Liver (tissue), 9 donors: Measurements from ENCODE around the gene HSD11B1L. TPM values are rescaled to one million over a fixed set of nuclear protein-coding genes. Genes with fewer than 3 reads are reported as not detected.

ENCODE experiments used
- DNase-seq: peaks from one replicate; pipeline ENCODE4 v3.0.0-alpha.2; 2017; ENCODE audit warnings: low spot score
- H3K27ac ChIP-seq, 2 donors: one replicate each; pipeline ENCODE4 v1.7.0; 2013; ENCODE audit warnings: inconsistent platforms in 2 of 2, low read length in 2 of 2, control low read depth in 1 of 2, low read depth in 1 of 2, mild to moderate bottlenecking in 1 of 2
- H3K27me3 ChIP-seq, 4 donors: one replicate each; pipeline versions ENCODE4 v1.6.1 to v1.7.0; 2013; ENCODE audit warnings: low read length in 3 of 4, inconsistent platforms in 1 of 4, mild to moderate bottlenecking in 1 of 4, moderate library complexity in 1 of 4; ENCODE audit not compliant: control insufficient read depth in 4 of 4, insufficient read depth in 4 of 4
- H3K36me3 ChIP-seq, 4 donors: one replicate each; pipeline versions ENCODE4 v1.6.1 to v1.7.0; 2013; ENCODE audit warnings: low read length in 3 of 4, mild to moderate bottlenecking in 3 of 4, low read depth in 1 of 4, moderate library complexity in 1 of 4; ENCODE audit not compliant: control insufficient read depth in 4 of 4, insufficient read depth in 3 of 4
- H3K4me1 ChIP-seq, 4 donors: one replicate each; pipeline versions ENCODE4 v1.6.1 to v1.7.0; 2013; ENCODE audit warnings: low read length in 3 of 4, mild to moderate bottlenecking in 3 of 4, moderate library complexity in 1 of 4; ENCODE audit not compliant: control insufficient read depth in 4 of 4, insufficient read depth in 4 of 4
- H3K4me3 ChIP-seq, 3 donors: one replicate each; pipeline versions ENCODE4 v1.6.1 to v1.7.0; 2013; ENCODE audit warnings: low read length in 3 of 3, control low read depth in 1 of 3, low read depth in 1 of 3, mild to moderate bottlenecking in 1 of 3
- H3K9ac ChIP-seq, 2 donors: one replicate each; pipeline ENCODE4 v1.7.0; 2013; ENCODE audit warnings: low read length in 2 of 2, mild to moderate bottlenecking in 2 of 2, moderate library complexity in 2 of 2, control low read depth in 1 of 2, low read depth in 1 of 2
- H3K9me3 ChIP-seq, 4 donors: one replicate each; pipeline versions ENCODE4 v1.6.1 to v1.7.0; 2013; ENCODE audit warnings: low read length in 3 of 4; ENCODE audit not compliant: control insufficient read depth in 4 of 4
- CTCF ChIP-seq: fragments of 150-350 bp; IDR thresholded peaks from 2 replicates; pipeline ENCODE4 v1.5.1; 2017; ENCODE audit warnings: improper control_type of control experiment, low read depth, low read length; ENCODE audit not compliant: missing input control
- EGR1 ChIP-seq, 2 donors: IDR thresholded peaks; 2 replicates each; pipeline ENCODE4 v1.6.1; 2016 to 2018; ENCODE audit warnings: antibody characterized with exemption in 2 of 2, low read depth in 2 of 2
- FOXA1 ChIP-seq: IDR thresholded peaks from 2 replicates; pipeline ENCODE4 v1.6.1; 2016; ENCODE audit warnings: antibody characterized with exemption
- FOXA2 ChIP-seq: IDR thresholded peaks from 2 replicates; pipeline ENCODE4 v1.6.1; 2016; ENCODE audit warnings: antibody characterized with exemption
- GABPA ChIP-seq, 2 donors: IDR thresholded peaks in 1 of 2; conservative IDR thresholded peaks in 1 of 2; 2 replicates each; pipeline ENCODE4 v1.6.1; 2016; ENCODE audit warnings: antibody characterized with exemption in 2 of 2, mild to moderate bottlenecking in 1 of 2, moderate library complexity in 1 of 2
- HNF4A ChIP-seq, 2 donors: conservative IDR thresholded peaks; 2 replicates each; pipeline ENCODE4 v1.6.1; 2016; ENCODE audit warnings: antibody characterized with exemption in 2 of 2, mild to moderate bottlenecking in 2 of 2
- HNF4G ChIP-seq: IDR thresholded peaks from 2 replicates; pipeline ENCODE4 v1.6.1; 2016; ENCODE audit warnings: antibody characterized with exemption
- JUND ChIP-seq, 2 donors: IDR thresholded peaks; 2 replicates each; pipeline ENCODE4 v1.6.1; 2016; ENCODE audit warnings: antibody characterized with exemption in 2 of 2
- RAD21 ChIP-seq, 2 donors: IDR thresholded peaks; 2 replicates each; pipeline ENCODE4 v1.6.1; 2016; ENCODE audit warnings: antibody characterized with exemption in 2 of 2, mild to moderate bottlenecking in 2 of 2
- REST ChIP-seq: IDR thresholded peaks from 2 replicates; pipeline ENCODE4 v1.6.1; 2016; ENCODE audit warnings: antibody characterized with exemption, mild to moderate bottlenecking
- RXRA ChIP-seq, 2 donors: IDR thresholded peaks; 2 replicates each; pipeline ENCODE4 v1.6.1; 2017 to 2018; ENCODE audit warnings: antibody characterized with exemption in 2 of 2, mild to moderate bottlenecking in 1 of 2
- SP1 ChIP-seq: IDR thresholded peaks from 2 replicates; pipeline ENCODE4 v1.6.1; 2018; ENCODE audit warnings: antibody characterized with exemption, mild to moderate bottlenecking
- TAF1 ChIP-seq: conservative IDR thresholded peaks from 2 replicates; pipeline ENCODE4 v1.6.1; 2016; ENCODE audit warnings: antibody characterized with exemption, mild to moderate bottlenecking
- YY1 ChIP-seq: IDR thresholded peaks from 2 replicates; pipeline ENCODE4 v1.6.1; 2016; ENCODE audit warnings: antibody characterized with exemption, mild to moderate bottlenecking
- WGBS: extraction: QIAGEN DNeasy Blood & Tissue Kit; methylation state at CpG from one replicate; pipeline ENCODE4 v1.1.7; 2013; 5-methylcytosine and 5-hydroxymethylcytosine counted together
- polyA plus RNA-seq, 2 donors: library from polyadenylated mRNA; stranded (reverse) in 1 of 2; unstranded in 1 of 2; fragments of 200-250 nt in 1 of 2; fragments of >200 nt in 1 of 2; fragmentation: Nextera tagmentation in 1 of 2; extraction: Ambion mirVana in 1 of 2; gene quantifications; one replicate each; pipeline versions ENCODE4 v1.2.1 to v1.2.3, GENCODE V29; 2013 to 2015
- total RNA-seq, 2 donors: library from RNA; depleted of rRNA; stranded (reverse); fragments of >200 nt; gene quantifications; one replicate each; pipeline ENCODE4 v1.2.3, GENCODE V29; 2014
- donor health status: healthy.
- donor health status: healthy.
- donor health status: healthy.
- donor health status: healthy.
- donor health status: healthy.

HSD11B1L gene
- total and polyA plus RNA-seq, 4 donors: 1.3 to 2.5 (median 1.9) TPM

DNA sequence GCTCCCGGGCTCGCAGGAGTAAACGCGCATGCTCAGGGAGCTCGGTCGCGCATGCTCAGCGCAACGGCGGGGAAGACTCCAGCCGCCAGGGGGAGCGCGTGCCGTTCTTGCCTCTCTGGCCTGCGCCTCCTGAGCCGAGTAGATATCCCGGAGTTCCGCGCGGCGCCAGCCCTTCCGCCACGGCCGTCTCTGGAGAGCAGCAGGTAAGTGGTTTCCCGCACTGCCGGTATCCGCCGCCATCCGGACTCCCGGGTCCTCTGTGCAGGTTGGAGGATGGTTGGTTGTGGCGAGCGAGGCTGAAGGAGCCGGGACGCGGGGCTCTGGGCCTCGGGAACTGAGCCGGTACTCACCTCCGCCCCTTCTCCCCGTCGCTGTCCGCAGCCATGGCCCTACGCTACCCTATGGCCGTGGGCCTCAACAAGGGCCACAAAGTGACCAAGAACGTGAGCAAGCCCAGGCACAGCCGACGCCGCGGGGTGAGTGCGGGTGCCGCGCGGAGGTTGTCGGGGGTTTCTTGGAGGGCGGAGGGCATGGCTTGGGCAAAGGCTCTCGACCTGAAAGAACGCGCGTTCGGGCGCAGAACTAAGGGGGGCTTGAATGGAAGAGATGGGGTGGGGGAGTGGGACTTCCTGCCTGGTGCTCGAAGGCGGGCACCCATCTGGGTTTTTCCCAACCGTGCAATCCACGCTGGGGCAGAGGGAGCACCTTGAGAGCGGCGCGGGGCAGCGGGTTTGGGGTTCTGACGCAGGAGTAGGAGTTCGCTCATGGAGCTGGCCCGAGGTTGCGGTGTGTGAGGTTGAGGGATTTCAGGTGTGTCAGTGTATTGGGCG lies 9.5 kb downstream of the HSD11B1L start, which contains the start of gene RPL36:
TSS of gene RPL36 (plus strand) at position 171 of the 830 bp plus-strand sequence. CDS start at position 384, 213 bp downstream.
- no peaks in the 10 kb centered on the region for H3K9me3 ChIP-seq
- peak within 1 kb of the TSS; percentile 29 to 85 for H3K9ac ChIP-seq
- peak within 1 kb of the TSS; percentile 75 to 82 for H3K27ac ChIP-seq
- peaks cover 11 to 37% (median 16%) of the 10 kb centered on the region in 4 donors for H3K36me3 ChIP-seq
- H3K4me1 ChIP-seq: peaks cover 6 to 27% (median 14%) of the 10 kb centered on the region in 4 donors
- peak within 1 kb of the TSS; percentile 66 to 88 (median 82) for H3K4me3 ChIP-seq
- under 1% methylated on average over 73 of the region's 73 CpGs for WGBS
- TF ChIP-seq FOXA2 (no peak), REST (peak; percentile 96), FOXA1 (peak; percentile 63), YY1 (peak; percentile 91), HNF4G (no peak), JUND (IDR thresholded peaks at IDR 0.05) (peak in 1 of 2 donors; percentile 31), GABPA (IDR thresholded peaks at IDR 0.05 in 1 of 2, conservative IDR thresholded peaks at IDR 0.05 in 1 of 2) (peak in 1 of 2 donors; percentile 86), EGR1 (IDR thresholded peaks at IDR 0.05; ENCODE audit: low read depth in 2 of 2) (no peak), CTCF (peak; percentile 98), RXRA (IDR thresholded peaks at IDR 0.05) (peak; percentile 34 to 36), SP1 (peak; percentile 59), TAF1 (peak; percentile 99), RAD21 (IDR thresholded peaks at IDR 0.05) (peak in 1 of 2 donors; percentile 75), HNF4A (conservative IDR thresholded peaks at IDR 0.05) (no peak)
- no peaks in the 10 kb centered on the region for H3K27me3 ChIP-seq
- peak; percentile 100 for DNase-seq

- Histone ChIP-seq H3K4me3 (peak overlapping the region; percentile 66 to 88 (median 82)), H3K27me3 (no peaks in the 10 kb centered on the region), H3K4me1 (peaks cover 6 to 27% (median 14%) of the 10 kb centered on the region in 4 donors), H3K36me3 (peaks cover 11 to 42% (median 20%) of the 10 kb centered on the region in 4 donors), H3K27ac (peak overlapping the region; percentile 75 to 82), H3K9ac (peak overlapping the region; percentile 29 to 85), H3K9me3 (no peaks in the 10 kb centered on the region)
- WGBS: 8% methylated on average over 54 of the region's 54 CpGs
- DNase-seq: no peak
- TF ChIP-seq HNF4A (conservative IDR thresholded peaks at IDR 0.05) (no peak), YY1 (peak; percentile 17), RXRA (IDR thresholded peaks at IDR 0.05) (no peak)
These were observed 10.4 kb downstream of the HSD11B1L start for GRCh38 chr19:5690955-5691821.
